AG04450 (cell line): ENCODE data around the gene RMDN3. TPM values are rescaled to one million over a fixed set of nuclear protein-coding genes. Genes with fewer than 3 reads are reported as not detected.

Experiments
- CTCF ChIA-PET: fragments of 300-600, 350-600 bp; formaldehyde crosslinking; extraction: SDS; loops from one replicate; lab custom pipeline; 2022; ENCODE audit warnings: antibody characterized with exemption, inconsistent platforms; lab: Charles Lee
- POLR2A ChIA-PET: fragments of 350-600 bp; formaldehyde crosslinking; extraction: SDS; loops from one replicate; lab custom pipeline; 2021; ENCODE audit warnings: antibody characterized with exemption, inconsistent platforms; lab: Yijun Ruan, JAX
- DNase-seq: peaks from one replicate; pipeline ENCODE4 v3.0.0-alpha.2; 2011; ENCODE audit warnings: low read depth, low spot score
- H3K27ac ChIP-seq: one replicate; pipeline ENCODE4 v1.5.1; 2012; ENCODE audit warnings: low read depth, low read length, control low read depth
- H3K27me3 ChIP-seq: one replicate; pipeline ENCODE4 v1.6.0; 2012; ENCODE audit warnings: low read length; ENCODE audit not compliant: control insufficient read depth, insufficient read depth
- H3K4me3 ChIP-seq: 2 replicates; pipeline ENCODE4 v1.5.1; 2011; ENCODE audit warnings: mild to moderate bottlenecking, low read depth, low read length, control low read depth
- H3K9me3 ChIP-seq: 2 replicates; pipeline ENCODE4 v1.5.1; 2012; ENCODE audit warnings: low read length; ENCODE audit not compliant: control insufficient read depth, insufficient read depth
- polyA plus RNA-seq: library from polyadenylated mRNA; depleted of rRNA; stranded (reverse); fragments of >200 nt; gene quantifications from 2 replicates; pipeline ENCODE4 v1.2.3, GENCODE V29; 2011
- TF ChIP-seq, protein P1 (sequence below): IDR thresholded peaks from 2 replicates; pipeline ENCODE4 v1.5.1; 2011; ENCODE audit warnings: low read depth, low read length, control low read depth, inconsistent platforms

The RMDN3 gene
- polyA plus RNA-seq, 1 experiment, result 19.5 TPM

DNA sequence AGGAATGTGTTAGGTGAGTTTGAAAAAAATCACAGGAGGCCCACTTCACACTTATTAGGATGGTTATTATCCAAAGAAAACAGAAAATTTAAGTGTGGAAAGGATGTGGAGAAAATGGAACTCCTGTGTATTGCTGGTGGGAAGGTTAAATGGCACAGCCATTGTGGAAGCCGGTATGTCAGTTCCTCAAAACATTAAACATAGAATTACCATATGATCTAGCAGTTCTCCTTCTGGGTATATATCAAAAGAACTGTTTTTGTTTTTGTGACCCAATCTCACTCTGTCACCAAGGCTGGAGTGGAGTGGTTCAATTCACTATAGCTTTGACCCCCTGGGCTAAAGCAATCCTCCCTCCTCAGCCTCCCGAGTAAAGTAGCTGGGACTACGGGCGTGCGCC, 41.5 kb upstream of the RMDN3 start:
- TF ChIP-seq, protein P1, sequence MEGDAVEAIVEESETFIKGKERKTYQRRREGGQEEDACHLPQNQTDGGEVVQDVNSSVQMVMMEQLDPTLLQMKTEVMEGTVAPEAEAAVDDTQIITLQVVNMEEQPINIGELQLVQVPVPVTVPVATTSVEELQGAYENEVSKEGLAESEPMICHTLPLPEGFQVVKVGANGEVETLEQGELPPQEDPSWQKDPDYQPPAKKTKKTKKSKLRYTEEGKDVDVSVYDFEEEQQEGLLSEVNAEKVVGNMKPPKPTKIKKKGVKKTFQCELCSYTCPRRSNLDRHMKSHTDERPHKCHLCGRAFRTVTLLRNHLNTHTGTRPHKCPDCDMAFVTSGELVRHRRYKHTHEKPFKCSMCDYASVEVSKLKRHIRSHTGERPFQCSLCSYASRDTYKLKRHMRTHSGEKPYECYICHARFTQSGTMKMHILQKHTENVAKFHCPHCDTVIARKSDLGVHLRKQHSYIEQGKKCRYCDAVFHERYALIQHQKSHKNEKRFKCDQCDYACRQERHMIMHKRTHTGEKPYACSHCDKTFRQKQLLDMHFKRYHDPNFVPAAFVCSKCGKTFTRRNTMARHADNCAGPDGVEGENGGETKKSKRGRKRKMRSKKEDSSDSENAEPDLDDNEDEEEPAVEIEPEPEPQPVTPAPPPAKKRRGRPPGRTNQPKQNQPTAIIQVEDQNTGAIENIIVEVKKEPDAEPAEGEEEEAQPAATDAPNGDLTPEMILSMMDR, result no peak
- Histone ChIP-seq H3K27me3 (no peaks in the 10 kb centered on the region), H3K9me3 (no peaks in the 10 kb centered on the region), H3K4me3 (no peak overlapping the region), H3K27ac (no peak overlapping the region)
- CTCF ChIA-PET, result no interaction called here
- POLR2A ChIA-PET, result no interaction called here
- no peak for DNase-seq

DNA sequence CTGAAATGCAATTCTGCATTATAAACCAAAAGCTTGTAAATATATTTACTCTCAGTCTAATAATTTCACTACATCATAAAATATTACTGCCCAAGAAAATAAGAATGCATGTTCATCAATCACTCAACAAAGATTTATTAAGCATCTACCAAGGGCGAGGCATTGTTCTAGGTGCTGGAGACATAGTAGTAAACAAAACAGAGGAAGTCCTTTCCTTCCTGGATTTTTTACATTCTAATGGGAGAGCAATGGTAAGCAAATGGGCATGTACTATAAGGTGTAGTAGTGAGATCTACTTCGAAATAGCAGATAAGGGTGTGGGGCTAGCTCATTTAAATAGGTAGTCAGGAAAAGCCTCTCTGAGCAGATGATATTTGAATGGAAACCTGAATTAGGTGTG, 41.0 kb upstream of the RMDN3 start:
- TF ChIP-seq, protein P1, result no peak
- Histone ChIP-seq H3K4me3 (no peak overlapping the region), H3K27ac (no peak overlapping the region), H3K27me3 (no peaks in the 10 kb centered on the region), H3K9me3 (no peaks in the 10 kb centered on the region)
- no peak for DNase-seq
- POLR2A ChIA-PET, result no interaction called here
- CTCF ChIA-PET, result no interaction called here

DNA sequence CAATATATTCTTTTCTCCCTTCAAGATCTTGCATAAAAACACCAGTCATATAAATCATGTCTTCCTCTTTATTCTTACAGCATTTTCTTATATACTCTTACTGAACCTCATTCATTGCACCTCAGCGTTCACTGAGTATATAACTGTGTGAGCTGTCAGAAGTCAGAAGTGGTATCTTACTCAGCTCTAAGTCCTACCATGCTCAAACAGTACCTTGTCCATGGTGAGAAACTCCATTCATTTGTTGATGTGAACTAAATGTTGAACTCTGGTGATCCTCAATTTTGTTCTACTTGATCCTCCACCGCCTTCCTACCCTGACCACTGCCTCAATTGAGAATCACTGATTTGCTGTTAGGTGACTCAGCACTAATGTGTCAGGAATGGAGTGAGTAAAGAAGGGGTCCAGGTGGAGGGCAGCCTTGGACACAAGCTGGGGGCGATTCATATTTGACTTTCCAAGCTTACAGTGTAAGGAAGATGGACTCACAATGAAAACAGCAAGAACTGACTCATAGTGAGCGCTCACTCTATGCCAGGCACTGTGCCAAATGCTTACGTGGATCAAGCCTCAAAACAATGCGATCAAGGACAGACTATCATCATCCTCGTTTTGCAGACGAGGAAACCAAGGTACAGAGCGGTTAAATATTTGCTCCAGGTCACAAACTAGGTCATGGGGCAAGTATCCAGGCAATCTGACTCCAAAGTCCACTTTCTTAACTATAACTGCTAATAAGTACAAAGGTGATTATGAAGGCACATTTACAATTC, 38.3 kb upstream of the RMDN3 start:
- TF ChIP-seq, protein P1, result no peak
- no peaks in the 10 kb centered on the region for H3K27me3 ChIP-seq
- peak overlapping the region; percentile 7; the same call in 1 of the 2 replicates for H3K4me3 ChIP-seq
- POLR2A ChIA-PET, result interaction anchor here (0.6 kb wide), 1 partner anchor 581 kb away, joined by 6 read pairs; no protein-coding TSS in a partner anchor
- H3K27ac ChIP-seq, result peak overlapping the region; percentile 82
- DNase-seq, result peak; percentile 91
- H3K9me3 ChIP-seq, result no peaks in the 10 kb centered on the region
- CTCF ChIA-PET, result interaction anchor here (0.5 to 2.2 kb wide), 7 partner anchors 8 to 1358 kb away, joined by 3 to 5 read pairs (median 3); partner anchors contain the start of gene RHOV

DNA sequence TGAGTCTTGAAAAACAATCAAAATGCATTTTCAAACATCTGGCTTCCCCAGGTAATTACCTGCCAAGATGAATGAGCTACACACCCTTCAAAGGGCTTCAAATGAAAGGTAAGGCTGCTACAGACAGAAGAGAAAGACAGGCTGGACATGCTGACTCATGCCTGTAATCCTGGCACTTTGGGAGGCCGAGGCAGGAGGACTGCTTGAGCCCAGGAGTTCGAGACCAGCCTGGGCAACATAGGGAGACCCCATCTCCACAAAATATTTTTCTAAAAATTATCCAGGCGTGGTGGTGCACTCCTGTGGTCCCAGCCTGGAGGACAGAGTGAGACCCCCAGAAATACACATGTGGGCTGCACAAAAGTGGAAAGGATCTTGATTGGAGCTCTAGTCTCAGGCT, 37.3 kb upstream of the RMDN3 start:
- no peak for DNase-seq
- H3K27me3 ChIP-seq, result no peaks in the 10 kb centered on the region
- no peaks in the 10 kb centered on the region for H3K9me3 ChIP-seq
- CTCF ChIA-PET, result interaction anchor here (0.5 to 2.2 kb wide), 7 partner anchors 9 to 471 kb away, joined by 3 to 5 read pairs (median 4); partner anchors contain the start of gene RHOV
- no peak overlapping the region for H3K4me3 ChIP-seq
- POLR2A ChIA-PET, result no interaction called here
- TF ChIP-seq, protein P1, result no peak
- H3K27ac ChIP-seq, result no peak overlapping the region

DNA sequence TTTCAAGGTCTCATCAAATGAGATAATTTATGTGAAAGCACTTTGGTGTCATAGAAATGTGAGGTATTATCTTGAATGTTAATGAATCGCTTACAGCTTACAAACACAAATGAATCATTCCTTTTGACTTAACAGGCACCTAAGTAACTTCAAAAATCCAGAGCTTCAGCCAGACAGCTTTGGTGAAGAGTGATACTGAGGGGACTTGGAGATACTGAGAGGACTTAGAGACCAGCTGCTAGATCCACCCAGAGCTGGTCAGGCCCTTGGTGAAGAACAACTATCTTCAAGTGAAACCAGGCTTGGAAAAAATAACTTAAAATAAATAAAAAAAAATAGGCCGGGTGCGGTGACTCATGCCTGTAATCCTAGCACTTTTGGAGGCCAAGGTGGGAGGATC, 35.7 kb upstream of the RMDN3 start:
- Histone ChIP-seq H3K4me3 (no peak overlapping the region), H3K9me3 (no peaks in the 10 kb centered on the region), H3K27ac (no peak overlapping the region), H3K27me3 (no peaks in the 10 kb centered on the region)
- DNase-seq, result no peak
- ChIA-PET CTCF (interaction anchor here (0.6 to 1.0 kb wide), 3 partner anchors 69 to 134 kb away, joined by 3 to 4 read pairs (median 3); no protein-coding TSS in a partner anchor), POLR2A (no interaction called here)
- TF ChIP-seq, protein P1, result no peak
